CD14-positive monocyte (primary cell): ENCODE measurements around the gene EFL1. TPM values are rescaled to one million over a fixed set of nuclear protein-coding genes. Genes with fewer than 3 reads are reported as not detected.

ENCODE experiments used
- DNase-seq, 3 donors: peaks; one replicate each; pipeline ENCODE4 v3.0.0-alpha.2; 2011 to 2022
- H2AFZ ChIP-seq: 2 replicates; pipeline ENCODE4 v1.6.0; 2012; ENCODE audit warnings: mild to moderate bottlenecking, low read depth, low read length, inconsistent platforms; ENCODE audit not compliant: insufficient read depth, poor library complexity, severe bottlenecking
- H3K27ac ChIP-seq, 2 donors: 1 replicate in 1 of 2; 2 replicates in 1 of 2; pipeline ENCODE4 v1.5.1; 2012 to 2013; ENCODE audit warnings: low read length in 2 of 2, control low read depth in 1 of 2, inconsistent platforms in 1 of 2, low read depth in 1 of 2, mild to moderate bottlenecking in 1 of 2
- H3K27me3 ChIP-seq, 2 donors: one replicate each; pipeline versions ENCODE4 v1.6.0 to v1.6.1; 2011 to 2013; ENCODE audit warnings: low read length in 2 of 2; ENCODE audit not compliant: control insufficient read depth in 2 of 2, insufficient read depth in 2 of 2
- H3K36me3 ChIP-seq, 2 donors: replicated peaks in 1 of 2; 1 replicate in 1 of 2; 2 replicates in 1 of 2; pipeline versions ENCODE4 v1.5.1 to v1.6.1; 2012 to 2013; ENCODE audit warnings: low read length in 2 of 2, control low read depth in 1 of 2, inconsistent platforms in 1 of 2, mild to moderate bottlenecking in 1 of 2; ENCODE audit not compliant: insufficient read depth in 2 of 2, control insufficient read depth in 1 of 2
- H3K4me1 ChIP-seq, 2 donors: 1 replicate in 1 of 2; 2 replicates in 1 of 2; pipeline versions ENCODE4 v1.5.1 to v1.6.1; 2012 to 2013; ENCODE audit warnings: low read length in 2 of 2, control low read depth in 1 of 2, inconsistent platforms in 1 of 2, mild to moderate bottlenecking in 1 of 2, moderate library complexity in 1 of 2; ENCODE audit not compliant: insufficient read depth in 2 of 2, control insufficient read depth in 1 of 2
- H3K4me2 ChIP-seq: replicated peaks from 2 replicates; pipeline ENCODE3; 2012; ENCODE audit warnings: low read length, moderate library complexity, mild to moderate bottlenecking; ENCODE audit not compliant: poor library complexity, severe bottlenecking; ENCODE audit errors: extremely low read depth
- H3K4me3 ChIP-seq, 3 experiments: fragments of 200-600 bp in 1 of 3; sonication (generic) in 1 of 3; replicated peaks in 1 of 3; 1 replicate in 2 of 3; 2 replicates in 1 of 3; pipeline ENCODE4 v1.5.1; 2011 to 2013; ENCODE audit warnings: low read length in 3 of 3, mild to moderate bottlenecking in 3 of 3, control low read depth in 2 of 3, low read depth in 2 of 3, inconsistent platforms in 1 of 3, moderate library complexity in 1 of 3
- H3K79me2 ChIP-seq: 2 replicates; pipeline ENCODE4 v1.6.0; 2012; ENCODE audit warnings: mild to moderate bottlenecking, control low read depth, inconsistent platforms, low read length, moderate library complexity; ENCODE audit not compliant: insufficient read depth
- H3K9ac ChIP-seq: 2 replicates; pipeline ENCODE4 v1.6.0; 2017; ENCODE audit warnings: low read length, mild to moderate bottlenecking; ENCODE audit not compliant: insufficient read depth, poor library complexity, severe bottlenecking
- H3K9me3 ChIP-seq, 2 donors: replicated peaks in 1 of 2; 1 replicate in 1 of 2; 2 replicates in 1 of 2; pipeline versions ENCODE4 v1.5.1 to v1.6.1; 2012 to 2013; ENCODE audit warnings: low read length in 2 of 2, control low read depth in 1 of 2; ENCODE audit not compliant: control insufficient read depth in 1 of 2, insufficient read depth in 1 of 2
- H4K20me1 ChIP-seq: 2 replicates; pipeline ENCODE4 v1.6.0; 2012; ENCODE audit warnings: mild to moderate bottlenecking, low read length, control low read depth, moderate library complexity; ENCODE audit not compliant: insufficient read depth
- H3K27ac Mint-ChIP-seq, 7 donors: one replicate each; pipeline ENCODE4 v1.8.0; 2020; ENCODE audit warnings: mild to moderate bottlenecking in 7 of 7, mixed read lengths in 7 of 7, moderate library complexity in 6 of 7, inconsistent platforms in 2 of 7
- H3K27me3 Mint-ChIP-seq, 3 donors: one replicate each; pipeline ENCODE4 v1.8.0; 2021 to 2022; ENCODE audit warnings: low read depth in 3 of 3, mild to moderate bottlenecking in 3 of 3, mixed read lengths in 3 of 3, moderate library complexity in 3 of 3, inconsistent platforms in 1 of 3
- H3K36me3 Mint-ChIP-seq, 2 donors: one replicate each; pipeline ENCODE4 v1.8.0; 2020; ENCODE audit warnings: mixed read lengths in 2 of 2, inconsistent platforms in 1 of 2, mild to moderate bottlenecking in 1 of 2
- H3K4me1 Mint-ChIP-seq: one replicate; pipeline ENCODE4 v1.8.0; 2020; ENCODE audit warnings: mild to moderate bottlenecking, mixed read lengths
- H3K4me3 Mint-ChIP-seq, 2 donors: one replicate each; pipeline ENCODE4 v1.8.0; 2020; ENCODE audit warnings: mild to moderate bottlenecking in 2 of 2, mixed read lengths in 2 of 2, moderate library complexity in 1 of 2
- H3K9me3 Mint-ChIP-seq, 7 donors: one replicate each; pipeline ENCODE4 v1.8.0; 2020 to 2022; ENCODE audit warnings: mixed read lengths in 7 of 7, mild to moderate bottlenecking in 6 of 7, moderate library complexity in 6 of 7, inconsistent platforms in 2 of 7
- WGBS: methylation state at CpG from one replicate; pipeline ENCODE4 v1.1.5; 2013; ENCODE audit warnings: missing lambda C conversion rate; ENCODE audit not compliant: insufficient coverage; 5-methylcytosine and 5-hydroxymethylcytosine counted together
- intact Hi-C, 2 donors: fragments of 100-400 bp; cut with micrococcal nuclease; formaldehyde crosslinking; loops; one replicate each; pipeline versions ENCODE4 v1.15.0 to v1.15.1; 2023
- polyA plus RNA-seq, 3 donors: library from polyadenylated mRNA; depleted of rRNA in 1 of 3; unstranded in 2 of 3; stranded (reverse) in 1 of 3; fragments of 300-500 nt in 2 of 3; fragments of >200 nt in 1 of 3; fragmentation: Illumina TruSeq in 2 of 3; gene quantifications; 1 replicate in 2 of 3; 2 replicates in 1 of 3; pipeline ENCODE4 v1.2.3, GENCODE V29; 2012 to 2021
- TF ChIP-seq, protein P1 (sequence below): fragments of 200-600 bp; IDR thresholded peaks from one replicate; pipeline ENCODE4 v1.8.0; 2022; ENCODE audit warnings: antibody characterized with exemption, mild to moderate bottlenecking

The EFL1 gene
- polyA plus RNA-seq, 3 donors, result 5.2 to 10.0 (median 7.1) TPM

DNA sequence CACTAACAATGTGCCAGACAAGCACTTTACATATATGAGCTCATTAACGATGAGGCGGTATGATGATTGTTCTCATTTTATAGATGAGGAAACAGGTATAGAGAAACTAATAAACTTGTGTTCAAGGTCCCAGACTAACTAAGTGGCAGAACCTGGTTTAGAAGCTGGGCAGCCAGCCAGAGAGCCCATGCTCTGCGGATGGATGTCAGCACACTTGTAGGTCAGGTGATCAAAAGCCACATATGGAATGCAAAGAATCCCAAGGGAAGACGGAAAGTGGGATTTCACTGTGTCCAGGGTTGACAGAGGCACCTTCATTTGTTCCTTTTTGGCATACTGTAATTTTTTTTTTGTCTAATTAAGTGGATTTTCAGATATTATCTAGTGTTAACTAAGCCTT lies 103.7 kb downstream of the EFL1 start:
- H3K36me3 Mint-ChIP-seq, result peaks cover 42 to 57% of the 10 kb centered on the region in 2 donors
- Histone ChIP-seq H4K20me1 (no peaks in the 10 kb centered on the region), H3K27ac (no peak overlapping the region), H3K79me2 (no peaks in the 10 kb centered on the region), H3K4me3 (no peak overlapping the region), H3K4me1 (no peaks in the 10 kb centered on the region), H3K27me3 (no peaks in the 10 kb centered on the region), H2AFZ (no peak overlapping the region), H3K9ac (no peak overlapping the region), H3K4me2 (no peak overlapping the region), H3K9me3 (no peaks in the 10 kb centered on the region), H3K36me3 (peaks cover 28 to 78% of the 10 kb centered on the region in 2 donors)
- no peaks in the 10 kb centered on the region for H3K4me1 Mint-ChIP-seq
- DNase-seq, result no peak
- intact Hi-C loops, result no loop called here
- H3K9me3 Mint-ChIP-seq, result no peaks in the 10 kb centered on the region
- no peak overlapping the region for H3K4me3 Mint-ChIP-seq
- WGBS, result 96% methylated on average over 2 of the region's 4 CpGs
- no peak overlapping the region for H3K27ac Mint-ChIP-seq
- no peaks in the 10 kb centered on the region for H3K27me3 Mint-ChIP-seq
- TF ChIP-seq, protein P1, sequence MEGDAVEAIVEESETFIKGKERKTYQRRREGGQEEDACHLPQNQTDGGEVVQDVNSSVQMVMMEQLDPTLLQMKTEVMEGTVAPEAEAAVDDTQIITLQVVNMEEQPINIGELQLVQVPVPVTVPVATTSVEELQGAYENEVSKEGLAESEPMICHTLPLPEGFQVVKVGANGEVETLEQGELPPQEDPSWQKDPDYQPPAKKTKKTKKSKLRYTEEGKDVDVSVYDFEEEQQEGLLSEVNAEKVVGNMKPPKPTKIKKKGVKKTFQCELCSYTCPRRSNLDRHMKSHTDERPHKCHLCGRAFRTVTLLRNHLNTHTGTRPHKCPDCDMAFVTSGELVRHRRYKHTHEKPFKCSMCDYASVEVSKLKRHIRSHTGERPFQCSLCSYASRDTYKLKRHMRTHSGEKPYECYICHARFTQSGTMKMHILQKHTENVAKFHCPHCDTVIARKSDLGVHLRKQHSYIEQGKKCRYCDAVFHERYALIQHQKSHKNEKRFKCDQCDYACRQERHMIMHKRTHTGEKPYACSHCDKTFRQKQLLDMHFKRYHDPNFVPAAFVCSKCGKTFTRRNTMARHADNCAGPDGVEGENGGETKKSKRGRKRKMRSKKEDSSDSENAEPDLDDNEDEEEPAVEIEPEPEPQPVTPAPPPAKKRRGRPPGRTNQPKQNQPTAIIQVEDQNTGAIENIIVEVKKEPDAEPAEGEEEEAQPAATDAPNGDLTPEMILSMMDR, result no peak

DNA sequence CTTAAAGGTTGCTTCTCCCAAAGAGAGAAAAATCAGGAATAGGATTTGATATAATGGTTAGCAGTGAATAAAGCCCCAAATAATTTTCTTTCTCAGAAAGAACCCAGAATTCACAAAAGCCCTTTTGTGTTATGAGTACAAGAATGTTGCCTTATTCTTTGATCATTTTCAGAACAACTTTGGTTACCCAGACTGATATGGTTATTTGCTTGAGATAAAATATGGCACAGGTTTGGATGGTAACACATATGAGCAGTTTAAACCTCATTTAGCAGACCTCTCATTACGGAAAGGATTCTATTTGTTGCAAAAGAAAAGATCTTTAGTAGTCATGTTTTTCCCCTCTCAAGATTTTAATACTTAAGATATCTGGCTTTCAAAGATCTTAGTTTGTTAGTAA lies 111.9 kb downstream of the EFL1 start:
- Mint-ChIP-seq H3K36me3 (peaks cover 35 to 40% of the 10 kb centered on the region in 2 donors), H3K4me1 (no peaks in the 10 kb centered on the region), H3K27ac (no peak overlapping the region), H3K4me3 (no peak overlapping the region), H3K27me3 (no peaks in the 10 kb centered on the region), H3K9me3 (no peaks in the 10 kb centered on the region)
- Histone ChIP-seq H3K27ac (no peak overlapping the region), H3K36me3 (peaks cover 12 to 47% of the 10 kb centered on the region in 2 donors), H2AFZ (no peak overlapping the region), H3K4me3 (no peak overlapping the region), H3K4me1 (no peaks in the 10 kb centered on the region), H3K9ac (no peak overlapping the region), H3K4me2 (no peak overlapping the region), H3K79me2 (no peaks in the 10 kb centered on the region), H3K27me3 (no peaks in the 10 kb centered on the region), H4K20me1 (no peaks in the 10 kb centered on the region), H3K9me3 (no peaks in the 10 kb centered on the region)
- intact Hi-C loops, result no loop called here
- no peak for DNase-seq
- no CpG with 5 or more reads among the region's 1 CpG for WGBS
- TF ChIP-seq, protein P1, result no peak
